C4-2B (cell line): Measurements from ENCODE around the gene ADARB2.
"Not testable (repeated sequence)": the region's sequence is repeated elsewhere in the genome, so short reads cannot be mapped to it uniquely, and the experiment has no call there.

Source experiments
- H3K27ac ChIP-seq: fragments of 450-650 bp; 2 replicates; pipeline ENCODE4 v1.5.1; 2017
- ZFX ChIP-seq: fragments of 450-650 bp; IDR thresholded peaks from 2 replicates; pipeline ENCODE4 v1.6.1; 2017
- TF ChIP-seq, protein P1 (sequence below): fragments of 450-650 bp; conservative IDR thresholded peaks from 2 replicates; pipeline ENCODE4 v1.5.1; 2017; ENCODE audit warnings: mild to moderate bottlenecking

ADARB2 gene

DNA sequence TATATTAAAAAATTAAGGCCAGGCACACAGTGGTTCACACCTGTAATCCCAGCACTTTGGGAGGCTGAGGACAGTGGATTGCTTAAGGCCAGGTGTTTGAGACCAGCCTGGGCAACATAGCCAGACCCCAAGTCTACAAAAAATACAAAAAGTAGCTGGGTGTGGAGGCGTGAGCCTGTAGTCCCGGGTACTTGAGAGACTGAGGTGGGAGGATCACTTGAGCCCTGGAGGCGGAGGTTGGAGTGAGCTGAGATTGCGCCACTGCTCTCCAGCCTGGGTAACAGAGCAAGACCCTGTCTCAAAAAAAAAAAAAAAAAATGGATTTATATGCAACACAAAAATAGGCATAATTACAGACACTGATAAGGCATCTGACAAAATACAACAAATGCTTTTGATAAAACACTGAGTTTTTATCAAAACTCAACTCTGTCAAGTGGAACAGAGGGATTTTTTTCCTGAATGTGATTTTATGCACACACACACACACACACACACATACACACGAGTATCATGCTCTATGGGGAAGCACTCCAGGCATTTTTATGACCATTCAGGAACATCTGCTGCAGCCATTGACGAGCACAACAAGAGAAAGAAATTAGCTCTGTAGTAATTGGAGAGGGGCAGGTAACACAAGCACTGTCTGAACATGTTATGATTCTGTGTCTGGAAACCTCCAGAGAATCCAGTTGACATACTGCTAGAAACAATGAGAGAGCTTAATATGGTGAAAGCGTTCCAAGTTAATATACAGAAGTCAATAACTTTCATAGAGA, 488.0 kb downstream of the ADARB2 start:
- no peak for TF ChIP-seq ZFX
- TF ChIP-seq, protein P1, sequence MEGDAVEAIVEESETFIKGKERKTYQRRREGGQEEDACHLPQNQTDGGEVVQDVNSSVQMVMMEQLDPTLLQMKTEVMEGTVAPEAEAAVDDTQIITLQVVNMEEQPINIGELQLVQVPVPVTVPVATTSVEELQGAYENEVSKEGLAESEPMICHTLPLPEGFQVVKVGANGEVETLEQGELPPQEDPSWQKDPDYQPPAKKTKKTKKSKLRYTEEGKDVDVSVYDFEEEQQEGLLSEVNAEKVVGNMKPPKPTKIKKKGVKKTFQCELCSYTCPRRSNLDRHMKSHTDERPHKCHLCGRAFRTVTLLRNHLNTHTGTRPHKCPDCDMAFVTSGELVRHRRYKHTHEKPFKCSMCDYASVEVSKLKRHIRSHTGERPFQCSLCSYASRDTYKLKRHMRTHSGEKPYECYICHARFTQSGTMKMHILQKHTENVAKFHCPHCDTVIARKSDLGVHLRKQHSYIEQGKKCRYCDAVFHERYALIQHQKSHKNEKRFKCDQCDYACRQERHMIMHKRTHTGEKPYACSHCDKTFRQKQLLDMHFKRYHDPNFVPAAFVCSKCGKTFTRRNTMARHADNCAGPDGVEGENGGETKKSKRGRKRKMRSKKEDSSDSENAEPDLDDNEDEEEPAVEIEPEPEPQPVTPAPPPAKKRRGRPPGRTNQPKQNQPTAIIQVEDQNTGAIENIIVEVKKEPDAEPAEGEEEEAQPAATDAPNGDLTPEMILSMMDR = no peak

DNA sequence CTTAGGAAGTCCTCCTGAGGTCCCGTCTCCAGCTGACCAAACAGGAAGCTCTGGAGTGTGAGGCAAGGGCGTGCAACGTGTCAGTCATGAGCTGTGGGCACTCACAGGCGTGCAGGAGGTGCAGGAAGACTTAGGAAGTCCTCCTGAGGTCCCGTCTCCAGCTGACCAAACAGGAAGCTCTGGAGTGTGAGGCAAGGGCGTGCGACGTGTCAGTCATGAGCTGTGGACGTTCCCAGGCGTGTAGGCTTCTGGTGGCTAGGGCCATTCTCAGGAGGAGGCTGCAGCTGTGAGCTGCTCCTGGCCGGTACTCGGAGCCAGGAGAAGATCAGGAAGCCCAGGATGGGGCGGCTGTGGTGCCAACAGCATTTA, 489.1 kb downstream of the ADARB2 start:
- not testable (repeated sequence) for H3K27ac ChIP-seq

More for the DNA sequence above, 488.0 kb downstream of the ADARB2 start:
- H3K27ac ChIP-seq = no peak overlapping the region

DNA sequence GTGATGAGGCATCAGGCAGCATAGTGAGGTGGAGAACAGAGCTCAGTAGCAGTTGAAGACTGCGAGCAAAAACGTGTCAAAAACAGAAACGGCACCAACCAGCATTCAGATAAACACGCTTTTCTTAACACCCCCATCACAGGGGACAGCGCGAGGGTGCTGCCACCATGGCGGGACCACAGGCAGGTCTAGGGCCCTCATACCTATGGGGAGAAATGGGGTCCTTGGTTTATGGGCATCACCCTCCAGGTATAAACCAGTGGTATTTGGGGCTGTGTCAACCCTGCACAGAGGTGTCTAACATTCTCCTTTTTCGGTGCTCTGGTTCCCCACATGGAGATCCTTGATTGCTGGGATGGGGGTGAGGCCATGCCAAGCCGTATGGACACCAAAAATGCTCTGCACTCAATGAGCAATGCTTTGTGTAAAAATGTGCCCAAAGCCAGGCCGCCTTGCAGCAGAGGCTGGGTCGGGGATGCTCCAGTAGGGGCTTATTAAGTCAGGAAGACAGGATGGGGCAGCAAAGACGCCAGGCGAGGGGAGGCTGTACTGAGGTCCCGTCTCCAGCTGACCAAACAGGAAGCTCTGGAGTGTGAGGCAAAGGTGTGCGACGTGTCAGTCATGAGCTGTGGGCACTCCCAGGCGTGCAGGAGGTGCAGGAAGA, 489.6 kb downstream of the ADARB2 start:
- TF ChIP-seq, protein P1 = no peak
- TF ChIP-seq ZFX = no peak
- no peak overlapping the region for H3K27ac ChIP-seq

DNA sequence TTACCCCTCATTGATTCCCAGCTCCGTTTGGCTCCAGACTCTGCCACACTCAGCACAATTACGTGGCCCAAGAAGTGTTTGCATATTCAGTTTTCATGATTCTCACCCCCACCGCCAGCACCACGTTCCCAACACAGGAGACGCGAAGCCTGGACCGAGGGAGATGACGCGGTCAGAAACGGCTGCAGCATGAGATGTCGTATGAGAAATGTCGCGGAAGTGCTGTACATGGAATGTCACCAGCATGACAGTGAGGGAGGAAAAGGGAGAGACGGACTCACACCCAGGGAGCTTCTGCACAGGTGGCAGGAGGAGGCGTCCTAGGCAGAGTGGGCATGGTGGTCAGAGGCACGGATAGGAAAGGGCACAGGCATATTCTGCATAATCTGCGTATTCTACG, 492.8 kb downstream of the ADARB2 start:
- no peak for TF ChIP-seq ZFX
- TF ChIP-seq, protein P1 = no peak
- H3K27ac ChIP-seq = no peak overlapping the region

DNA sequence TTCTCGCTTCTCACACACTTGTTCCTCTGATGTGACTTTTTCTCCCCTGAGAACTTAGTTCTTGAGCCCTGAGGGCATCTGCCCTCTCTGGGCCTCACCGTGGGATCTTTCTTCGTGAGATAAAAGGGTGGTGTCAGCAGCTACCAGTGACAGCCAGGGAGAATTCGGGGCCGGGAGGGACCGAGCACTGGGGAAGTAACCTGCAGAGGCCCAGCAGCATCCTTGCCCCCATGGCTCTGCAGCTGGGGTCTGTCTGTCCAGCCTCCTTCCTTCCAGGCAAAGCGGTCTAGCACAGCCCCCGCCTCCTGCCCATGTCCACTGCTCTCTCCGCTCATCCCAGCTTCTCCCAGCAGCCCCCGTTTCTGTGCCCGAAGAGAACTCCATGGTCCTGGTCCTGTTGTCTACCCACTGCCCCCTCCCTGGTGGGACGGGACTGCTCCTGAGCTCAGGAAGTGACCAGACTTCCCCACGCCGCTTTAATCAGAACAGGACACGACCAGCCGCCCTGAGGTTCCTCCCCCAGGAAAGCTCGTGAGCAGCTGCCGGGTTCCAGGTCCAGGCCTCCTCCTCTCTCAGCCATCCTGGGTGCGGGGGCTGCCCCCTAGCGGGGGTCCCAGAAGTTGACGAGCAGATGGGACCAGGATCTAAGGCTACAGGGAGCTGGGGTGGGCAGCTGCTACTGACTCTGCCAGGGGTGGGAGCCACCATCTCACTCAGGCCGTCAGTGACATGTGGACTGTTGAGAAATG, 493.7 kb downstream of the ADARB2 start:
- H3K27ac ChIP-seq = no peak overlapping the region
- TF ChIP-seq, protein P1 = peak; percentile 39
- TF ChIP-seq ZFX = no peak

DNA sequence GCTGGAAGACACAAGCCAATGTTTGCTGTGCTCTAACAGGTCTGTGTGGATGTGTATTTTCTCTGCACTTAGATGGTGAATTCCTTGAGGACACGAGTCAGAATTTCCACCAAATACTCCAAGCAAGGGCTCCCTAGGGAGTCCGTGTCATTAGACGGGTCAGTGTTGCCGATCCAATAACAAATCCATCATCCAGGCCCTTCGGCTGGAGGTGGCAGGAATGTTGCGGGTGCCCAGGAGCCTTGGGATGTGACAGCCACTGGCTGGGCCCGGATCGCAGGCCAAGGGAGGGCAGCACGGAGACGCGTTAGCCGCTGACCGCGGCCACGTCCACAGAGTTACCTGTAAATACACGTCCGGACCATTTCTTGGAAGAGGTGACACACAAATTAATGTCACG, 494.4 kb downstream of the ADARB2 start:
- TF ChIP-seq ZFX = no peak
- TF ChIP-seq, protein P1 = no peak

DNA sequence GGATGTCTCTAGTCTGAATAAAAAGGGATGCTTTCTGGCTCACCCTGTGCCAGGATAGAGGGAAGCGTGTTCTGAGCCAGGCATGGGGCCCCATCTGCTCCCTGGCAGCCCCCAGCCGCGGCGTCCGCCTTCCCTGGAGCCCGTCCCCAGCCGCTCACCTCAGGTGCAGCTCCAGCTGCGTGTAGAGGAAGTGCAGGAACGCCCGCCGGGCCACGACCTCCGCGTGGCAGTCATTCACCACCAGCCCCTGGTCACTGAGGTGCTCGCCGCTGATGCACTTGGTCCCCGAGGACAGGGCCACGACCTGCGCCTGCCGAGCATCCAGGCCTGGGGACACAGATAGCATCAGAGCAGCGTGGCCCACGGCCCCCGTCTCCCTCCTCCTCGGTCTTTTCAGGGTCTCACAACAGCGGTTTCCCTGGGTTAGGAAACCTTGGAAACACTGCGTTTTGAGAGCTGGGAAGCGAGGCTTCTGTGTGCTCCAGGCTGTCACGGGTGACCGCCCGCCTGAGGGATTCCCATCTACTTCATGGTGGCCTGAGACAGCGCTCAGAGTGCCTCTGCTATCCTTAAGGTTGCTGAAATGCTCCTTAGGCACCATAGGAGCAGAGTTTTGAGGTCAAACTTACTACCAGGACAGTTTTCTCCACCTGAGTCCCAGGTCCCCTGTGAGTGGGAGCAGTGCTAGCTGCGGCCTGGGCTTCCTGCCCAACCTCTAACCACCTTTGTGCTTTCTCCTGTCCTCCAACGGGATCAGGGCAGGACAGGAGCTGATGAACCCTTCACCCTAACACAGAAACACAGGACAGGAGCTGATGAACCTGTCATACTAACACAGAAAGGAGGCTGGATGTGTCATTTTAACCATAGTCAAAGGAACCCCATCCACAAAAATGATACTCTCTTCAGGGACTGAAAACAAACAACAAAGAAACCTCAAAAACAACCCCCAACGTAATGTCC, 495.1 kb downstream of the ADARB2 start:
- H3K27ac ChIP-seq = no peak overlapping the region
- TF ChIP-seq, protein P1 = no peak
- no peak for TF ChIP-seq ZFX

More for the DNA sequence above, 494.4 kb downstream of the ADARB2 start:
- no peak overlapping the region for H3K27ac ChIP-seq
